Stomach (tissue), 9 donors: ENCODE data around the gene CRACDL. TPM values are rescaled to one million over a fixed set of nuclear protein-coding genes. Genes with fewer than 3 reads are reported as not detected.

Source experiments
- DNase-seq, 2 donors: peaks; one replicate each; pipeline versions ENCODE4 v3.0.0 to v3.0.0-alpha.2; 2013 to 2019
- H3K27ac ChIP-seq, 5 donors: fragments of 200-600 bp in 4 of 5; sonication (generic) in 4 of 5; one replicate each; pipeline ENCODE4 v1.5.1; 2013 to 2019; ENCODE audit warnings: mild to moderate bottlenecking in 1 of 5, moderate library complexity in 1 of 5
- H3K27me3 ChIP-seq, 3 donors: fragments of 200-600 bp; sonication (generic); one replicate each; pipeline ENCODE4 v1.5.1; 2017 to 2019; ENCODE audit warnings: mixed run types in 1 of 3
- H3K36me3 ChIP-seq, 4 donors: fragments of 200-600 bp; sonication (generic); 1 replicate in 3 of 4; 2 replicates in 1 of 4; pipeline ENCODE4 v1.5.1; 2016 to 2019
- H3K4me1 ChIP-seq, 4 donors: fragments of 200-600 bp; sonication (generic); one replicate each; pipeline ENCODE4 v1.5.1; 2016 to 2019
- H3K4me3 ChIP-seq, 4 donors: fragments of 200-600 bp; sonication (generic) in 3 of 4; one replicate each; pipeline ENCODE4 v1.5.1; 2016 to 2019; ENCODE audit warnings: mild to moderate bottlenecking in 1 of 4
- H3K9me3 ChIP-seq, 4 donors: fragments of 200-600 bp; sonication (generic); one replicate each; pipeline ENCODE4 v1.5.1; 2016 to 2019
- CTCF ChIP-seq, 7 experiments: fragments of 450-650 bp in 4 of 7; fragments of 200-600 bp in 3 of 7; sonication (generic) in 3 of 7; IDR thresholded peaks; one replicate each; pipeline ENCODE4 v1.5.1; 2016 to 2019; ENCODE audit warnings: antibody characterized with exemption in 7 of 7, control low read depth in 2 of 7, mild to moderate bottlenecking in 1 of 7
- EP300 ChIP-seq: sonication (generic); formaldehyde crosslinking; IDR thresholded peaks from one replicate; pipeline ENCODE4 v1.6.1; 2017; ENCODE audit warnings: antibody characterized with exemption
- POLR2A ChIP-seq, 4 donors: fragments of 450-650 bp; IDR thresholded peaks; one replicate each; pipeline ENCODE4 v1.6.1; 2016; ENCODE audit warnings: antibody characterized with exemption in 4 of 4, control low read depth in 2 of 4, mild to moderate bottlenecking in 1 of 4, moderate library complexity in 1 of 4
- POLR2AphosphoS5 ChIP-seq, 3 donors: sonication (generic); formaldehyde crosslinking; IDR thresholded peaks; one replicate each; pipeline ENCODE4 v1.6.1; 2016; ENCODE audit warnings: antibody characterized with exemption in 3 of 3
- WGBS, 5 donors: extraction: QIAGEN DNeasy Blood & Tissue Kit in 3 of 5; methylation state at CpG; one replicate each; pipeline versions ENCODE4 v1.1.5 to v1.1.7; 2013 to 2018; 5-methylcytosine and 5-hydroxymethylcytosine counted together
- intact Hi-C: fragments of 100-400 bp; cut with DNase I; formaldehyde crosslinking; loops from one replicate; pipeline ENCODE4 v1.15.1; 2023; ENCODE audit warnings: low total_unique reads
- polyA plus RNA-seq, 3 donors: library from polyadenylated mRNA; stranded (reverse); fragments of 200-250 nt; gene quantifications; one replicate each; pipeline ENCODE4 v1.2.3, GENCODE V29; 2013
- total RNA-seq, 5 donors: library from RNA; depleted of rRNA; stranded (reverse); fragments of >200 nt; gene quantifications; one replicate each; pipeline versions ENCODE4 v1.1.0 to v1.2.3, GENCODE V29; 2014 to 2016
- donor health status: healthy with polysubstance abuse.
- donor health status: Bipolar disorder and iron deficiency.
- donor health status: healthy.

The CRACDL gene
- total and polyA plus RNA-seq, 8 donors = 5.4 to 205 (median 7.8) TPM

- no peak for TF ChIP-seq POLR2A (IDR thresholded peaks at IDR 0.05)
- TF ChIP-seq EP300 = no peak
- no peak for TF ChIP-seq CTCF (IDR thresholded peaks at IDR 0.05)
- TF ChIP-seq POLR2AphosphoS5 (IDR thresholded peaks at IDR 0.05) = no peak
- peaks cover 0 to 51% (median 23%) of the 10 kb centered on the region in 3 donors for H3K27me3 ChIP-seq
- peak in 1 of 2 donors; percentile 30 for DNase-seq
- peak overlapping the region; percentile 61 to 84 (median 72) for H3K4me3 ChIP-seq
- no peaks in the 10 kb centered on the region for H3K36me3 ChIP-seq
- intact Hi-C loops = no loop called here
- H3K9me3 ChIP-seq = no peaks in the 10 kb centered on the region
- peak overlapping the region; percentile 10 to 78 (median 72) for H3K27ac ChIP-seq
- WGBS, 5 donors = 8 to 17% (median 9%) methylated on average over 11 to 19 of the region's 19 CpGs
- peaks cover 12 to 25% (median 21%) of the 10 kb centered on the region in 4 donors for H3K4me1 ChIP-seq
These were observed 784 bp downstream of the CRACDL start for GRCh38 chr2:98935111-98935770.

- TF ChIP-seq POLR2AphosphoS5 (IDR thresholded peaks at IDR 0.05) = no peak
- no peak for TF ChIP-seq CTCF (IDR thresholded peaks at IDR 0.05)
- no peak for TF ChIP-seq POLR2A (IDR thresholded peaks at IDR 0.05)
- TF ChIP-seq EP300 = no peak
- no peak overlapping the region for H3K27ac ChIP-seq
- intact Hi-C loops = no loop called here
- H3K4me3 ChIP-seq = no peak overlapping the region
- H3K36me3 ChIP-seq = no peaks in the 10 kb centered on the region
- no peak for DNase-seq
- no peaks in the 10 kb centered on the region for H3K9me3 ChIP-seq
- peaks cover 0 to 35% (median 23%) of the 10 kb centered on the region in 3 donors for H3K27me3 ChIP-seq
- peaks cover 12 to 25% (median 21%) of the 10 kb centered on the region in 4 donors for H3K4me1 ChIP-seq
- 92 to 99% (median 93%) methylated on average over 10 of the region's 10 CpGs for WGBS, 5 donors
These were observed 3.2 kb downstream of the CRACDL start for GRCh38 chr2:98932778-98933343.

- H3K4me3 ChIP-seq = no peak overlapping the region
- no peaks in the 10 kb centered on the region for H3K9me3 ChIP-seq
- H3K36me3 ChIP-seq = no peaks in the 10 kb centered on the region
- 83 to 92% (median 88%) methylated on average over 8 of the region's 8 CpGs for WGBS, 5 donors
- H3K27me3 ChIP-seq = peaks cover 0 to 30% (median 21%) of the 10 kb centered on the region in 3 donors
- peaks cover 12 to 23% (median 21%) of the 10 kb centered on the region in 4 donors for H3K4me1 ChIP-seq
- intact Hi-C loops = no loop called here
- no peak for DNase-seq
- H3K27ac ChIP-seq = no peak overlapping the region
- TF ChIP-seq POLR2A (IDR thresholded peaks at IDR 0.05) (no peak), POLR2AphosphoS5 (IDR thresholded peaks at IDR 0.05) (no peak), CTCF (IDR thresholded peaks at IDR 0.05) (no peak), EP300 (no peak)
These were observed 3.9 kb downstream of the CRACDL start for GRCh38 chr2:98932164-98932563.

- Histone ChIP-seq H3K9me3 (no peaks in the 10 kb centered on the region), H3K4me3 (no peak overlapping the region), H3K27me3 (peaks cover 0 to 25% (median 15%) of the 10 kb centered on the region in 3 donors), H3K36me3 (no peaks in the 10 kb centered on the region), H3K27ac (no peak overlapping the region), H3K4me1 (peaks cover 12 to 18% (median 15%) of the 10 kb centered on the region in 4 donors)
- WGBS, 5 donors = 49 to 70% (median 63%) methylated on average over 3 of the region's 3 CpGs
- TF ChIP-seq POLR2A (IDR thresholded peaks at IDR 0.05) (no peak), CTCF (IDR thresholded peaks at IDR 0.05) (no peak), EP300 (no peak), POLR2AphosphoS5 (IDR thresholded peaks at IDR 0.05) (no peak)
- DNase-seq = no peak
- intact Hi-C loops = no loop called here
These were observed 4.4 kb downstream of the CRACDL start for GRCh38 chr2:98931596-98931995.
